ENCODE data around the gene CRACR2B.

DNA sequence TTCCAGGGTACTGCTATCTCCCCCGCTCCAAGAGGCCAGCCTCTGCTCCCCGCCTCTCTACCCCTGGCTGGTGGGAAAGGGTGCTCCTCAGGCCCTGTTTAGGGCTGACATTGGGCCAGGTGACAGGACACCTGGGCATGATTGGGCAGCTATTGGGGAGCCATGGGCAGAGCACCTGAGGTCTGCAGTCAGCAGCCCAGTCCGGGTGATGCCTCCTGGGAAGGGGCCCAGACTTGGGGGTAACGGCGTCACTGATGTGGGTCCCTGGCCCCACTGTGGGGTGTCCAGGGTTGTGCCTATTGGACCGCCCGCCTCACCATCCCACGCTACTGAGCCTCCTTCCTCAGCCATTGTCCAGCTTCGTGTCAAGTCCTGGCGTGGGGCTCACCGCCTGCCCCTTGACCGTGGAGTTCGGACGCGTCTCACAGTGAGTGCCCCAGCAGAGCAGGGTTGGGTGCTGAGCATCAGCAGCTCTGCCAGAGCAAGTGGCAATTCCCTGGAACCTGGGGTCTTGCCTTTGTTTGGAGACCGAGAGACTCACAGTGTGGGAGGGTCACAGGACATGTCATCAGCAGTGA is 47.7 kb upstream of the CRACR2B start:
- TF ChIP-seq, protein P1, sequence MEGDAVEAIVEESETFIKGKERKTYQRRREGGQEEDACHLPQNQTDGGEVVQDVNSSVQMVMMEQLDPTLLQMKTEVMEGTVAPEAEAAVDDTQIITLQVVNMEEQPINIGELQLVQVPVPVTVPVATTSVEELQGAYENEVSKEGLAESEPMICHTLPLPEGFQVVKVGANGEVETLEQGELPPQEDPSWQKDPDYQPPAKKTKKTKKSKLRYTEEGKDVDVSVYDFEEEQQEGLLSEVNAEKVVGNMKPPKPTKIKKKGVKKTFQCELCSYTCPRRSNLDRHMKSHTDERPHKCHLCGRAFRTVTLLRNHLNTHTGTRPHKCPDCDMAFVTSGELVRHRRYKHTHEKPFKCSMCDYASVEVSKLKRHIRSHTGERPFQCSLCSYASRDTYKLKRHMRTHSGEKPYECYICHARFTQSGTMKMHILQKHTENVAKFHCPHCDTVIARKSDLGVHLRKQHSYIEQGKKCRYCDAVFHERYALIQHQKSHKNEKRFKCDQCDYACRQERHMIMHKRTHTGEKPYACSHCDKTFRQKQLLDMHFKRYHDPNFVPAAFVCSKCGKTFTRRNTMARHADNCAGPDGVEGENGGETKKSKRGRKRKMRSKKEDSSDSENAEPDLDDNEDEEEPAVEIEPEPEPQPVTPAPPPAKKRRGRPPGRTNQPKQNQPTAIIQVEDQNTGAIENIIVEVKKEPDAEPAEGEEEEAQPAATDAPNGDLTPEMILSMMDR (IDR thresholded peaks at IDR 0.05; ENCODE audit: insufficient read depth, low read length): no peak
- TF ChIP-seq REST (IDR thresholded peaks at IDR 0.05; ENCODE audit: insufficient replicate concordance, low read depth): no peak
- TF ChIP-seq POLR2AphosphoS5 (IDR thresholded peaks at IDR 0.05; ENCODE audit: low read depth): no peak
